Mammary epithelial cell (primary cell): ENCODE results near the gene U2AF1.
"Not testable (repeated sequence)": the region's sequence is repeated elsewhere in the genome, so short reads cannot be mapped to it uniquely, and the experiment has no call there.

Experiments
- CTCF ChIP-seq, 2 donors: IDR thresholded peaks in 1 of 2; conservative IDR thresholded peaks in 1 of 2; 2 replicates each; pipeline ENCODE4 v1.5.1; 2011 to 2012; ENCODE audit warnings: inconsistent platforms in 2 of 2, low read length in 2 of 2, mild to moderate bottlenecking in 2 of 2, control low read depth in 1 of 2, low read depth in 1 of 2; ENCODE audit not compliant: insufficient read depth in 1 of 2; ENCODE audit errors: extremely low read depth in 1 of 2
- EZH2 ChIP-seq: IDR thresholded peaks from 2 replicates; pipeline ENCODE4 v1.6.1; 2012; ENCODE audit warnings: low read length, inconsistent platforms, borderline replicate concordance

- TF ChIP-seq CTCF (conservative IDR thresholded peaks at IDR 0.05 in 1 of 2, IDR thresholded peaks at IDR 0.05 in 1 of 2; ENCODE audit: extremely low read depth in 1 of 2, insufficient read depth in 1 of 2, low read depth in 1 of 2, low read length in 2 of 2); EZH2: not testable (repeated sequence)
Observed at GRCh38 chr21:43062955-43063664, 44.3 kb downstream of the U2AF1 start.
